ENCODE measurements around the gene IFI44. TPM values are rescaled to one million over a fixed set of nuclear protein-coding genes. Genes with fewer than 3 reads are reported as not detected.

IFI44 gene
- total RNA-seq, 1 donor, result 55.1 TPM

DNA sequence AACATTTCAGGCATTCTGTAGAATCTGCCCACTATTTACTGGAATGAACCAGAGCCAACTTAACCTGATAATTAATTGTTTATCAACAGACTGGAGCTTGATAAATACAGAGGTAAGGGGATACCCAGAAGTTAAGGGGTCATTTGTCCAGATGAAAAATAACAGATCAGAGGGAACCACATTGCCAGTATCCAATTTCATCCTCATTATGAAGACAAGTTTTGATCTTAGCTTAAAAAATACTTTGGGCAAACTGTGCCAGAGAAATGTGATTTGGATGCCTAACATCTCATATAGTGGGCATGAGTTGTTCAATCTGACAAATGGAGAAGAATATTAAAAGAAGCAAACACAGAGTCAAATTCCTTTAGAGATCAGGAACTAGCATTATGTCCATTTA, 63.7 kb downstream of the IFI44 start:
- Histone ChIP-seq H3K4me3 (ENCODE audit: low read length) (no peak overlapping the region), H3K9me3 (ENCODE audit: low read depth, low read length) (no peaks in the 10 kb centered on the region), H3K4me1 (ENCODE audit: insufficient read depth, low read length) (no peaks in the 10 kb centered on the region), H3K27me3 (ENCODE audit: insufficient read depth, low read length) (no peaks in the 10 kb centered on the region)

Other genes with a start within 250 kb of the IFI44 start
- under 0.01 TPM for gene PTGFR, start 158.9 kb upstream of the IFI44 start, total RNA-seq
- gene IFI44L, start 29.4 kb upstream of the IFI44 start, total RNA-seq, result 29.3 TPM